ENCODE measurements around the gene DGKQ. TPM values are rescaled to one million over a fixed set of nuclear protein-coding genes. Genes with fewer than 3 reads are reported as not detected.
A peak's percentile ranks its signal among the peaks of the same experiment; 100 is the strongest.

DGKQ gene
- total RNA-seq, 1 experiment from 2014 or later: 6.7 TPM

DNA sequence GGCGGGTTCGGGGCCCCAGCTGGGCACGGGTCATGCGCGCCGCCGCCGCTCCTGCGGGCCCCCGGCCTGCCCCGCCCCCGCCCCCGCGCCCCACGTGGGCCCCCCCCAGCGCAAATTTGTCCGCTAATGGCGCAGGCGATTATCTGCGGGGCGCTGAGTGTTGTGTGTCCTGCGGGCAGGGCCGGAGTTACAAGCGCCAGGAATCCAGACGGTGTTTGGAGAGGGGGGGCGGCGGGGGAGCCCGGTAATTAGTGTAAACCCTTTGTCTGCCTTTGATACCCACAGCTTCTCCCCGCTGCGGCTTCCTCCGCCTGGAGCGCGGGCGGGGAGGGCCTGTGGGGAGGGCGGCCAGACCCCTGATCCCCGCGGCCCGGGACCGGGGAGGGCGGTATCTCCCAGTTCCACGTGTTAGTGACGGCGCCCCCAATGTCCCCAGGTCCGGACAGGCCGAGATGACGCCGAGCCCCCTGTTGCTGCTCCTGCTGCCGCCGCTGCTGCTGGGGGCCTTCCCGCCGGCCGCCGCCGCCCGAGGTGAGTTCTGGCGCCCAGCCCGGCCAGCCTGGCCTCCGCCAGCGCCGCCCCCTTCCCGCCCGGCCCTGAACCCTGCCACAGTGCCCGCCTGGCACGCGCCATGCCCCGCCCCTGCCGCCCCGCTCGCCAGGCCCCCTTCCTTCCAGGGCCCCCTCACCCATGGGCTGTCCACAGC, 38.8 kb upstream of the DGKQ start:
- peak overlapping the region; percentile 62 for H3K4me3 ChIP-seq
- peak; percentile 55 for DNase-seq
- no peaks in the 10 kb centered on the region for H3K27me3 ChIP-seq
- H3K9me3 ChIP-seq: no peaks in the 10 kb centered on the region
- H3K36me3 ChIP-seq: peaks cover 3% of the 10 kb centered on the region; the same call in 1 of the 2 replicates

DNA sequence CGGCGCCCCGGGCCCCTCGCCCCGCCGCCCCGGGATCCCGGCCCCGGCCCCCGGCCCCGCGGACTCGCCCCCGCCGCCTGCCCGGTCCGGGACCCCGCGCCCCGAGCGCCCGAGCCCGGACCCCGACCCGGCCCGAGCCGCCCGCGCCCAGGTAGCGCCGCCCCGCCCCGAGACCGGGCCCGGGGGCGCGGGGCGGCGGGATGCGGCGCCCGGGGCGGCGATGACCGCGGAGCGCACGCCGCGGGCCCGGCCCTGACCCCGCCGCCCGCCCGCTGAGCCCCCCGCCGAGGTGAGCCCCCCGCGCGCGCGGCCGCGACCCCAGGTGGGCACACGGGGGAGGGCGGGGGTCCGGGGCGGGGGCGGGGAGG, 38.3 kb upstream of the DGKQ start:
- Histone ChIP-seq H3K36me3 (peaks cover 3% of the 10 kb centered on the region; the same call in 1 of the 2 replicates), H3K4me3 (no peak overlapping the region), H3K9me3 (no peaks in the 10 kb centered on the region), H3K27me3 (no peaks in the 10 kb centered on the region)
- no peak for DNase-seq

DNA sequence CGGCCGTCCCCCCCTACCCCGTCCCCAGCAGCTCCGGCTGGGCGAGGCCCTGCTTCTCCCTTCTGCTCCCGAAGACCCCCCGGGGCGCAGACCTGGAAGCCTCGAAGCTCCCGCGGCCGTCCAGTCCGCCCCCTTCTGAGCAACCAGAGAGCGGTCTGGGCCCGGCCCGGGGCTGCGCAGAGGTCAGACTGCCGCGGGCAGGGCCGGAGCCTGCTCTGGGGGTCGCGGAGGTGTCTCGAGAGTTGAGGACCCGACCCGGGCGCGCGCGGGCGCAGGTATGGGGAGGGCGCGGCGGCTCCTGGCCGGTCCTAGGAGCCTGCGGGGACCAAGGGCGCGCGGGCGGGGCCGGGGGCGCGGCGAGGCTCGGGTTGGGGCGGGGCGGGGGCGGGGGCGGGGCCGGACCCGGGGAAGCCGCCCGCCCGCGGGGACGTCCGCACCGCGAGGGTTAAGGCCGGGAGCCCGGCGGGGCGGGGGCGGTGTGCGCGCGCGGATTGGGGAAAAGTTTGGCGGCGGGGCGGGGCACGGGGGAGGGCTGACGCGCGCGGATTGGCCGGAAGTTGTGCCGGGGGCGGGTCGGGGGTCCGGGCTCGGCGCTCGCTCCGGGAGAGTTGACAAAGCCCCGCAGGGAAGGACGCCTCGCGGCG, 37.8 kb upstream of the DGKQ start, which contains the start of gene FGFRL1:
Gene FGFRL1, plus strand, starts transcription at position 605 of the 644 bp plus-strand sequence. CDS start 860 bp downstream, outside the sequence.
- Histone ChIP-seq H3K36me3 (peaks cover 3% of the 10 kb centered on the region; the same call in 1 of the 2 replicates), H3K27me3 (no peaks in the 10 kb centered on the region), H3K9me3 (no peaks in the 10 kb centered on the region), H3K4me3 (peak within 1 kb of the TSS; percentile 62)
- DNase-seq: peak; percentile 89

DNA sequence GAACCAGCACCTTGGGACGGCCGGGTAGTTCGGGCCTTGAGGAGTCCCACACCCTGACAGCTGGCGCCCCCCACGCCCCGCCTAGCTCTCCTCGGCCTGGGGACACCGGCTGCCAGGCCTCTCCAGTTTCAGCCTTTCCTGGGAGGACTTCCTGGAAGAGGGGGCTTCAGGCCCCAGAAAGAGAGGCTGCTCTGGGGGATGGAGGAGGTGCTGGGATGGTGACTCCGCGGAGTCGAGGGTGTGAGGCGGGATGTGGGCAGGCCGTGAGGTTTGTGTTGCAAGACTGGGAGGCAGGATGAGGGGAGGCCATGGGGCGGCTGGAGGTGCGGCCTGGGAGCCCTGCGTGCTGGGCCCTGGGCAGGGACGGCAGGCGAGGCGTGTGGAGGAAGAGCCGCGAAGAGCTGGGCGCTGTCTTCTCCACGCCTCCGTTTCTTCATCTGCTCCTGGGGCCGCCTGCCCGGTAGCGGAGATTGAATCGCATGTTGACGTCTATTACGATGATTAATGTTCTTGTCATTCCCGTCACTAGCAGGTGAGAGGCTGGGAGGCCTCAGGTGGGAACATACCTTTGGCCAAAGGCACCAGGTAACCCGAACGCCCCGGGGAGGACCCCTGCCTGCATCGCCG, 37.1 kb upstream of the DGKQ start:
- Histone ChIP-seq H3K4me3 (no peak overlapping the region), H3K36me3 (peaks cover 3% of the 10 kb centered on the region; the same call in 1 of the 2 replicates)
- DNase-seq: no peak

DNA sequence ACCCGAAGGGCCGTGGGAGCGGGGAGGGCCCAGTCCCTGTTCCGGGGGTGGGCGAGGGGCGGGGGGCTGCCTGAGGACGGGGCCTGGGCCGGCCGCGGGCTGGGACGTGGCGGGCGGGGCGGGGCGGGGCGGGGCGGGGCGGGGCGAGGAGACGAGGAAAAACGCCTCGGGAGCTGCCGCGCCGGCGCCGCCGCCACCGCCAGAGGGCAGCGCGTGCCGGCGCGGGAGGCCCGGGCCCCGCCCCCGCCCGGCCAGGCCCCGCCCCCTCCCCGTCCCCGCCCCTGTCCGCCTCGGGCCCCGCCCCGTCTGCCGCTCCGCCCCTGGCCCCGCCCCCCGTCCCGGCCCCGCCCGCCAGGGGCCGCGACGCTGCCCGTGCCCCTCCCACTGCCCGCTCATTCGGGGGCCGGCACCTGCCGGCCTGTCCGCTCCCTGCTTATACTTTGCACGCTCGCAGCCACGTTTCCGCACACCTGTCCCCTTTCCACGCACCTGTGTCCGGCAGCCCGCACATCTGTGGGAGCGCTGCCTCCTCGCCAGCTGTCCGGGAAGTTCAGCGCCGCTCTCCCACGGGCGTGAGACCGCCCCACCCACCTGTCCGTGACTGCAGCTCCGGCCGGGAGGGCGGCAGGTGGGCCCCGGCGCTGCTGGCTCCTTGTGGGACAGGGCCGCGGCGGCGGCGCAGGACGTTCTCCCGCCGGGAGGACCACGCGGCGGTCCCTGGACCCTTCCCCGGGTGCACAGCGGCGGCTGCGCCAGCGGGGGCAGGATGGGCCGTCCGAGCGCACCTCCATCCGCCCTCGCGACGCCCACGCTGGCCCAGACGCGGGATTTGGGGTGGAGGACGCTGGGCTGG, 36.4 kb upstream of the DGKQ start:
- H3K4me3 ChIP-seq: peak overlapping the region; percentile 40
- peak; percentile 31 for DNase-seq
- no peaks in the 10 kb centered on the region for H3K27me3 ChIP-seq
- peaks cover 3% of the 10 kb centered on the region; the same call in 1 of the 2 replicates for H3K36me3 ChIP-seq
- H3K9me3 ChIP-seq: no peaks in the 10 kb centered on the region

More for the DNA sequence above, 37.1 kb upstream of the DGKQ start:
- H3K27me3 ChIP-seq: no peaks in the 10 kb centered on the region
- no peaks in the 10 kb centered on the region for H3K9me3 ChIP-seq

DNA sequence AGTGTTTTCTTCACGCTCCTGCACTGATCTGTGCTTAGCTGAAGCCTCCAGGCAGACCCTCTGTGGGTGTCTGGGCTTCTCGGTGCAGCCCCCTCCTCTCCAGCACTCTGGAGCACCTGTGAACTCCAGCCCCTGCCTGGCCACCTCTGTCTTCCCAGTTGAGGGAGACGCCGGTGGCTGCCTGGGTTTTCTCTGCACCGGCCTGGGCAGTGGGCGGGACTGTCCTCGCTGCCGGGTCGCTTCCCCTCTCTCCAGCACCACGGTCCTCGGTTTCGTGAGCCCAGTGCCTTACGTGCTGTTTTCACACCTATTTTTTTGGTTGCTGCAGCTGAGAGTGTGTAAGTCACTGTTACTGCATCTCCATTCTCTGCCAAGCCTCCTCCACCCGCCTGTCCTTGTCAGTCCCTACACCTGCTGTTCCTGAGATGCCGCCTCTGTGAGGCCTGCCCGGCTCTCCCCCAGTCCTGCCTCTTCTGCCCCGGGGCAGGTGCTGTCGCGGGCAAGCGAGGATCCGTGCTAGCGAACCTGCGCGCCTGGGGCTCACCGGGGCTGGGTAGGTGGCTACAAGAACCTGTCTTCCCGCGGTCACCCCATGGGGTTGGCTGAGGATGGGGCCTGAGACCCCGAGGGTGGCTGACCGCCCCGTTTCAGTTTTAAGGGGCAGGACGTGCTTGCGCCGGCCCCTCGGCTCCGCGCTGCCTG, 35.6 kb upstream of the DGKQ start:
- H3K4me3 ChIP-seq: peak overlapping the region; percentile 40
- H3K9me3 ChIP-seq: no peaks in the 10 kb centered on the region
- H3K27me3 ChIP-seq: no peaks in the 10 kb centered on the region
- no peak for DNase-seq
- H3K36me3 ChIP-seq: no peaks in the 10 kb centered on the region; the same call in 1 of the 2 replicates

DNA sequence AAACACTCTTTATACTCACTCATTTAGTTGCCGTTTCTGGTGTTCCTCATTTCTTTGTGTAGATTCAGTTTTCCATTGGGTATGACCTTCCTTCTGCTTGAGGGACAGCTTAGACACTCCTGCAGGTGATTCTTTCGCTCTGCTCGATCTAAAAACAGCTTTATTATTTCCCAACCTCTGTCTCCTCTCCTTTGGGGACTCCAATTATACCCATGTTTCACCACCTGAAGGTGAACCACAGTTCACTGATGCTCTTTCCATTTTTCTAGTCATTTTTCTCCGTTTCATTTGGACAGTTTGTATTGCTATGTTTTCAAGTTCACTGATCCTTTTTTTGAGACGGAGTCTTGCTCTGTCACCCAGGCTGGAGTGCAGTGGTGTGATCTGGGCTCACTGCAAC, 33.5 kb upstream of the DGKQ start:
- DNase-seq: no peak
- H3K27me3 ChIP-seq: no peaks in the 10 kb centered on the region
- H3K4me3 ChIP-seq: no peak overlapping the region
- H3K9me3 ChIP-seq: no peaks in the 10 kb centered on the region
- no peaks in the 10 kb centered on the region for H3K36me3 ChIP-seq

DNA sequence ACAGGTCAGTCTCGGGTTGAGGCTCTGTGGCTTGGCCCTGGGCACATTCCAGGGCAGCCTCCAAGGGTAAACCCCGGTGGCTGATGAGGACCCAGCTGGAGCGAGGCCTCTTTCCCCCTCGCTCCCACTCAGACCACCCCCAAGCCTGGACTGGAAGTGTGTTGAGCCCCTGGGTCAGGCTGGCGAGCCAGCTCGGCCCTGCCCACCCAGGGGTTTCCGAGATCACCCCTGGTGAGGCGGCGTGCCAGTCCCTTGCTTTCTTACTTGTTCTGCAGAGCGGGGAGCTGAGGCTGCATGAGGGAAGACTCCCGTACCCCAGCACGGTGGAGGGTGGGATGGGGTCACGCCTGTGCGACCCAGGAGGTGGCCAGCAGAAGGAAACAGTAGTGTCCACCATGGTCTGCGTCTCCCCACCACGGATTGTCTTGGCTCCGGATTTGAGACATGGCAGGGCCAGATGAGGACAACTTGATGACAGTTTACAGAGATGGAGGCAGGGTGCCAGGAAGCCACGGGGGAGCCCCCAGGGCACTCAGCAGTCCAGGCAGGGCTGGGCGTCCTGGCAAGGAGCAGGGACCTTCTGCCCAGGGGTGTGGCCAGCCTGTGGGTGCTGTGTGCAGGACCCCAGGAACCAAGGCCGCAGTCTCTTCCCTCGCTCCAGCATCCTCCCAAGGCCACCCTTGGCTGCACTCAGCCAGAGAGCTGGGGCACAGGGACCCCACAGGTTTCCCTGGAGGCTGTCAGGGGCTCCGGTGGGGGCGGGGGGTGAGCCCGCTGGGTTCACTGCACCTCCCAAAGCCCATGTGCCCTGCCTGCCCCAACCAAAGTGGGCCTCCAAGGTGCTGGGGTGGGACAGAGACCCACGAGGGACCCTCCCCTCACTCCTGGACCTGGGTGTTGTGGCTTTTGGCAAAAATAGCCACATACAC, 31.5 kb upstream of the DGKQ start:
- no peaks in the 10 kb centered on the region for H3K27me3 ChIP-seq
- no peak overlapping the region for H3K4me3 ChIP-seq
- no peak for DNase-seq
- H3K36me3 ChIP-seq: no peaks in the 10 kb centered on the region
- H3K9me3 ChIP-seq: no peaks in the 10 kb centered on the region

DNA sequence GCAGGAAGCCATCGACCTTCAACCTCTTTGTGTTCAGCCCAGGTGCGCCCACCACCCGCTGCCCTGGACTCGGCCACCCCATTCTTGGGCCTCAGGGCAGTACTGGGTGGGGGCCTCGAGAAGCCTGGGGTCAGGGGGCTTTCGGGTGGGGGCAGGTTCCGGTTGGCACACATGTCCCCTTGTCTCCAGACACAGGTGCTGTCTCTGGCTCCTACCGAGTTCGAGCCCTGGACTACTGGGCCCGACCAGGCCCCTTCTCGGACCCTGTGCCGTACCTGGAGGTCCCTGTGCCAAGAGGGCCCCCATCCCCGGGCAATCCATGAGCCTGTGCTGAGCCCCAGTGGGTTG, 30.7 kb upstream of the DGKQ start:
- Histone ChIP-seq H3K9me3 (no peaks in the 10 kb centered on the region), H3K4me3 (no peak overlapping the region), H3K27me3 (no peaks in the 10 kb centered on the region), H3K36me3 (no peaks in the 10 kb centered on the region)
- DNase-seq: no peak

DNA sequence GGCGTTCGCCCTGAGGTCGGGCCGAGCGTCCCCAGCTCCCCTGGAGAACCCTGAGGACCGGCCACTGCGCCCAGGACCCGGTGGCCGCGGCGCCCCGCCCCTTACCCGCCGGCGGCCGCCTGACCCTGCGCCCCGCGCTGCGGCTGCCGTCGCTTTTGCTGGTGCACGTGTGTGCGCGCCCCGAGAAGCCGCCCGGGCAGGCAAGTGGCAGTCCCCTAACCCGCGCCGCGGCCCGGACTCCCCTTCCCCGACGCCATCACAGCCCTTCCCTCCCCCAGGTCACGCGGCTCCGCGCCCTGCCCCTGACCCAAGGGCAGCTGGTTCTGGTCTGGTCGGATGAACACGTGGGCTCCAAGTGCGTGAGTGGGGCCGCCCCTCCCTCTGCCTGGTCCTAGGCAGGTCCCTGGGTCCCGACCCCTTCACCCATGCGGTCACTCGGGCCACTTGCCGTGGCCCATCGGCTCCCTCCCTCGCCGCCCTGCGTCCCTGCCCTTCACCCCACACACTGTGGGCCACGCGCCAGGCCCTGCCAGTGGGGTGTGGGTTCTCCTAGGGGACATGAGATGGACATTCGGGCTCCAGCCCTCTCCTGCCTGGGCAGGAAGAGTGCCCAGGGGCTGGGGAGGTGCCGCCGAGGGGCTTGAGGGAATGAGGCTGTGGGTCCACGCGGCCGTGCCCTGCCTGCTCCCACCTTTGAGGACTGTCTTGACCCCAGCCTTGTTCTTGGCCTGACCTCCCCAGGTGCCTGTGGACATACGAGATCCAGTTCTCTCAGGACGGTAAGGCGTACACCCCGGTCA, 30.1 kb upstream of the DGKQ start:
- no peaks in the 10 kb centered on the region for H3K27me3 ChIP-seq
- no peaks in the 10 kb centered on the region for H3K9me3 ChIP-seq
- DNase-seq: no peak
- H3K36me3 ChIP-seq: no peaks in the 10 kb centered on the region
- no peak overlapping the region for H3K4me3 ChIP-seq

DNA sequence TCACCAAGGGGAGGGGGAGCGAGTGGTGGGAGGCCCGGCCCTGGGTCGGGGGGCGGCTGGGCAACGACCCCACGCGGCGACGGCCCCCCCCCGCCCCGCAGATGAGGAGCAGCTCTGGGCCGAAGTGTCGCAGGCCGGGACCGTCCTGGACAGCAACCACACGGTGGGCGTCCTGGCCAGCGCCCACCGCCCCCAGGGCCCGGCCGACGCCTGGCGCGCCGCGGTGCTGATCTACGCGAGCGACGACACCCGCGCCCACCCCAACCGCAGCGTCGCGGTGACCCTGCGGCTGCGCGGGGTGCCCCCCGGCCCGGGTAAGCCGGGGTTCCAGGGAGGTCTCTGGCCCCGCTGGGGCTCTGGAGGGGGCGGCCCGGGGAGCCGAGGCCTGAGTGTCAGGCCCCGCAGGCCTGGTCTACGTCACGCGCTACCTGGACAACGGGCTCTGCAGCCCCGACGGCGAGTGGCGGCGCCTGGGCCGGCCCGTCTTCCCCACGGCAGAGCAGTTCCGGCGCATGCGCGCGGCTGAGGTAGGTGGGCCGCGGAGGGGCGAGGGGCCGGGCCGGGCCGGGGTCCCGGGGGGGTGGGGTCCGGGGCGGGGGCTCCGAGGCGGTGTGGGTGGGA, 29.4 kb upstream of the DGKQ start:
- H3K4me3 ChIP-seq: no peak overlapping the region
- H3K27me3 ChIP-seq: no peaks in the 10 kb centered on the region
- H3K36me3 ChIP-seq: no peaks in the 10 kb centered on the region
- DNase-seq: no peak
- no peaks in the 10 kb centered on the region for H3K9me3 ChIP-seq

DNA sequence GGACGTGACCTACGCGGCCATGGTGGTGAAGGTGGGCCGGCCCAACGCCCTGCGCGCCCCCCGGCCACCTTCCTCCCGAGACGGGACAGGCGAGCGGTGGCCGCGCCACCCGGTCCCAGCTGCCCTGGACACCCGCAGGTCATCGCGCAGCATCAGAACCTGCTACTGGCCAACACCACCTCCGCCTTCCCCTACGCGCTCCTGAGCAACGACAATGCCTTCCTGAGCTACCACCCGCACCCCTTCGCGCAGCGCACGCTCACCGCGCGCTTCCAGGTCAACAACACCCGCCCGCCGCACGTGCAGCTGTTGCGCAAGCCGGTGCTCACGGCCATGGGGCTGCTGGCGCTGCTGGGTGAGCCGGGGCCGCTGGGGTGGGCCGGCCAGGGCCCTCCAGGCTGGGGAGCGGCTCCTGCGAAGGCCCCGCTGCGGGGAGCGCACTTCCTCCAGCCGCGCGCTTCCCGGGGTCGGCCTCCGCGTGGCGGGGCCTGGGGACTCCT, 28.8 kb upstream of the DGKQ start:
- no peaks in the 10 kb centered on the region for H3K9me3 ChIP-seq
- no peak for DNase-seq
- no peaks in the 10 kb centered on the region for H3K36me3 ChIP-seq
- H3K4me3 ChIP-seq: no peak overlapping the region
- no peaks in the 10 kb centered on the region for H3K27me3 ChIP-seq

DNA sequence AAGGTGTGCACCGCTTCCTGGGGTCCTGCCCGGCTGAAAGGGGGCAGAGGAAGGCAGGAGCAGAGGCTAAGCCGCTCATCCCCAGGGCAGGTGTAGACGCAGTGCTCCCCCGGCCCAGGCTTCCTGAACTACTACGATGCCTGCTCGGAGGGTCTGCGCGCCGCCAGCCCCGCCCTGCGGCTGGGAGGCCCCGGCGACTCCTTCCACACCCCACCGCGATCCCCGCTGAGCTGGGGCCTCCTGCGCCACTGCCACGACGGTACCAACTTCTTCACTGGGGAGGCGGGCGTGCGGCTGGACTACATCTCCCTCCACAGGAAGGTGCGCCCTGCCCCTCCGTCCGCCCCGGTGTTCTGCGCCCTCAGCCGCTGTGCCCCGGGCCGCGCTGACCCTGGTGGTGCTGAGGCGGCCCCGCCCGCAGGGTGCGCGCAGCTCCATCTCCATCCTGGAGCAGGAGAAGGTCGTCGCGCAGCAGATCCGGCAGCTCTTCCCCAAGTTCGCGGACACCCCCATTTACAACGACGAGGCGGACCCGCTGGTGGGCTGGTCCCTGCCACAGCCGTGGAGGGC, 28.3 kb upstream of the DGKQ start:
- no peak for DNase-seq
- H3K9me3 ChIP-seq: no peaks in the 10 kb centered on the region
- H3K4me3 ChIP-seq: no peak overlapping the region
- no peaks in the 10 kb centered on the region for H3K27me3 ChIP-seq
- H3K36me3 ChIP-seq: no peaks in the 10 kb centered on the region

DNA sequence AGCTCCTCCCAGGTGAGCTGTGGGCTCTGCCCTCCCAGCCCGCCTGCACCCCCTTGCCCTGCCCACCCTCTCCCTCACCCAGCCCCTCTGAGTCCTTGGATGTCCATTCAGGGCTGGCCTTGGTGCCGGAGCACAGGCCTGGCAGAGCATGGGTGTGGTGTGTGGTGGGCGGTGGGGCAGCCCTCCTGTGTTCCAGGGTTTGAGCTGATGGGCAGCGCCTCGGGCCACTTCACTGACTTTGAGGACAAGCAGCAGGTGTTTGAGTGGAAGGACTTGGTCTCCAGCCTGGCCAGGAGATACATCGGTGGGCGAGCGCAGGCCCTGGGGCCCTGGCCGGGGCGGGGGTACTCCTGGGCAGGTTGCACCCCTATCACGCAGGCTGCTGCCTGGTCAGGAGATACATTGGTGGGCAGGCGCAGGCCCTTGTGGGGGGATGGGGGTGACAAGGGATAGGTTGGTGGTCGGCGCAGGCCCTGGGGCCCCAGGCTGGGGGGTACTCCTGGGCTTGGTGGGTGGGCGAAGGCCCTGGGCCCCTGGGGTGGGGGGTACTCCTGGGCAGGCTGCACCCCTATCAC, 27.4 kb upstream of the DGKQ start:
- Histone ChIP-seq H3K9me3 (no peaks in the 10 kb centered on the region), H3K27me3 (no peaks in the 10 kb centered on the region), H3K4me3 (no peak overlapping the region), H3K36me3 (no peaks in the 10 kb centered on the region)
- no peak for DNase-seq

Measured in MG63 (cell line).